GM12892 (cell line): ENCODE data around the gene FBXO36.

Experiments
- POLR2A ChIP-seq: IDR thresholded peaks from 2 replicates; pipeline ENCODE4 v1.6.1; 2011; ENCODE audit warnings: low read depth, low read length, control low read depth
- POLR2AphosphoS5 ChIP-seq: IDR thresholded peaks from 2 replicates; pipeline ENCODE4 v1.6.1; 2011; ENCODE audit warnings: low read depth, low read length, control low read depth

DNA sequence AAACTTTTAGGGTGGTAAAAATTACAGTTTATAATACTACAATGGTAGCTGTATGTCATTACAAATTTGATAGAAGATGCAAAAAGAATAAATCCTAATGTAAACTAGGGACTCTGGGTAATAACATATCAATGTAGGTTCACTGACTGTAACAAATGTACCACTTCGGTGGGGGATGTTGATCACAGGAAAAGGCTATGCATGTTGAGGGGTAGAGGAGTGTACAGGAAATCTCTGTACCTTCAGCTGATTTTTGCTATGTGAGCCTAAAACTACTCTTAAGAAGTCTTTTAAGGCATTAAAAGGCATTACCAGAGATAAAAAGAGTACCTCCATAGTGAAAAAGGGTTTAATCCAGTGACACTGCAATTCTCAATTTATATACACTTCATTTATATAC is 25.4 kb upstream of the FBXO36 start:
- no peak for TF ChIP-seq POLR2AphosphoS5
- no peak for TF ChIP-seq POLR2A
